Spinal cord (tissue), 10 donors: Measurements from ENCODE around the gene EXOSC9. TPM values are rescaled to one million over a fixed set of nuclear protein-coding genes. Genes with fewer than 3 reads are reported as not detected.

Experiments used
- DNase-seq, 6 donors: peaks; one replicate each; pipeline versions ENCODE4 v3.0.0 to v3.0.0-alpha.2; 2013 to 2015; ENCODE audit warnings: low spot score in 6 of 6, low read depth in 4 of 6
- H3K27ac ChIP-seq: one replicate; pipeline ENCODE4 v1.5.1; 2013; ENCODE audit warnings: low read depth, low read length, control low read depth
- H3K27me3 ChIP-seq: one replicate; pipeline ENCODE4 v1.6.1; 2013; ENCODE audit warnings: low read length; ENCODE audit not compliant: control insufficient read depth, insufficient read depth
- H3K36me3 ChIP-seq: one replicate; pipeline ENCODE4 v1.6.1; 2013; ENCODE audit warnings: low read length; ENCODE audit not compliant: control insufficient read depth, insufficient read depth
- H3K4me1 ChIP-seq: one replicate; pipeline ENCODE4 v1.6.1; 2013; ENCODE audit warnings: low read length; ENCODE audit not compliant: control insufficient read depth, insufficient read depth
- H3K4me3 ChIP-seq: one replicate; pipeline ENCODE4 v1.5.1; 2013; ENCODE audit warnings: low read depth, low read length, control low read depth
- H3K9me3 ChIP-seq: one replicate; pipeline ENCODE4 v1.6.1; 2013; ENCODE audit warnings: low read length; ENCODE audit not compliant: control insufficient read depth, insufficient read depth
- WGBS: methylation state at CpG from one replicate; pipeline ENCODE4 v1.1.5; 2013; ENCODE audit warnings: missing lambda C conversion rate; ENCODE audit not compliant: insufficient coverage; 5-methylcytosine and 5-hydroxymethylcytosine counted together
- polyA plus RNA-seq, 2 donors: library from polyadenylated mRNA; unstranded; fragments of 120-200 nt; gene quantifications; one replicate each; pipeline ENCODE4 v1.2.1, GENCODE V29; 2013; ENCODE audit not compliant: insufficient read length in 2 of 2
- total RNA-seq, 2 donors: library from RNA; depleted of rRNA in 1 of 2; stranded (reverse); fragments of 120-200 nt in 1 of 2; fragments of >200 nt in 1 of 2; gene quantifications; one replicate each; pipeline versions ENCODE4 v1.2.3 to v1.2.4, GENCODE V29; 2013 to 2014
- donor health status: healthy.

The EXOSC9 gene
- total and polyA plus RNA-seq, 4 donors, result 27.4 to 34.1 (median 31.7) TPM

DNA sequence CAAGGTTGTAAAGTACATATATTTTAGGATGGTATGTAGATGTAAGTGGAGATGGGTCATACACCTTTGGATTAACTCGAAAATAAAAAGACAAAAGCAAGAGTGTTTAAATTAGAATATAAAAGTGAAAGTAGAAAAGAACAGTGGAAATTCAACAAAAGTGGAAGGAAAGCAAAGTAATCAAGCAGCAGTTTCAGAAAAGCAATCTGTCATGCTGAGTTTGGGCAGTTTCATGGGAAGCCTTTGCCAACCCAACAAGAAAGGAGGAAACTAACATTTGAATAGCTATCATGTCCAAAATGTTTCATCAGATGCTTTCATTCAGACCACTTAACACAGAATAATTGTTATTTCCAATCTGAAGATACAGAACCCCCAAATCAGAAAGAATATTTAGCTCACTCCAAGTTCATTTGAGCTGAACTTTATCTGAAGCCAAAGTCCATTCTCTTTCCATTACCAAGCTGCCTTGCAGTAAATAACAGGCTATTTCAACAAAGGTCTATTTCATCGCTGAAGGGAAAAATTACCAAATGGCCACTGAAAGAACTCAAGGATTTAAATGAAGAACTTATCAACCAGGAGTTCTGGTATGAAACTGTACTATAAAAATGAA, 1.8 kb upstream of the EXOSC9 start:
- Histone ChIP-seq H3K4me3 (no peak overlapping the region), H3K36me3 (peaks cover 4% of the 10 kb centered on the region), H3K27ac (no peak overlapping the region), H3K4me1 (no peaks in the 10 kb centered on the region), H3K9me3 (no peaks in the 10 kb centered on the region), H3K27me3 (peaks cover 2% of the 10 kb centered on the region)
- 100% methylated on average over 1 of the region's 2 CpGs for WGBS
- no peak for DNase-seq

DNA sequence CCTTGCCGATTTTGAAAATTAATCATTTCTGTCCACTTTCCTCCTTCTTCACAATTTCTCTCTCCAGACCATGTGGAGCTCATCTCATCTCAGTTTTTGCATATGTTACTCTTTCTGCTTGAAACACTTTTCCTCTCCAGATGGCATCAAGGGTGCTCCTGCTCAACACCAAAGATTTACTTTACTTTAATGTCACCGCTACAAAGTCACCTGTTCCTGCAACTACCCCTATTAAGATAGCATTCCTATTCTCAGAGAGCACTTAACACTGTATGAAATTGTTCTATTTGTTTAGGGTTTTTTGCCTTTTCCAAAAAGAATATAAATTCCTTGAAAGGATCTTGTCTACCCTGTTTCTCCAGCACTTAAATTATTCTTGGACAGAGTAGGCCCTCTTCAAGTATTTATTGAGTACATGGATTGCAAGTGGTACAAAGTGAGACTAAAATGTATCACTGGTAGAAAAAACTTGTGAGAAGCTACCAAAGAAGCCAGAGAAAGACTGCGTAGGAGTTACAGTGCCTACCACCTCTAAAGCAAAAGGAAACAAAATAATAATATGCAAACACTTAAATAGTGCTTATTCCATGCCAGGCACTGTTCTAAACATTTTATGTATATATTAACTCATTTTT, 1.1 kb upstream of the EXOSC9 start:
- Histone ChIP-seq H3K4me1 (no peaks in the 10 kb centered on the region), H3K27me3 (no peaks in the 10 kb centered on the region), H3K4me3 (no peak overlapping the region), H3K36me3 (peaks cover 4% of the 10 kb centered on the region), H3K9me3 (no peaks in the 10 kb centered on the region), H3K27ac (no peak overlapping the region)
- no peak for DNase-seq
- 67% methylated on average over 1 of the region's 3 CpGs for WGBS

DNA sequence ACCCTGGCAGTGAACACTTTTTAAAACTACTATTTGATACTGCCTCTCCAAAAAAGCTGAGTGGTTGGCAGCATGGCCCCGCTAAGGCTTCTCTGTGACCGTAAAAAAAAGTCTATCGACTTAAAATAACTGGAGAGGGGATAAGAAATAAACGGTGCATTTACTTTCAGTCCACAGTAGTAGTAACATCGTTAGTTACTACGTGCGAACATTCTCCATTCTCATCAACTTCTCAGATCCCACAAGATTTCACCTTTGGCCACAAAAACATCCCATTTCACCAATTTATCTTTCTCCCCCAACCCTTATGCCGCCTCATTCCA, 524 bp upstream of the EXOSC9 start:
- DNase-seq, result no peak
- peak overlapping the region; percentile 94 for H3K4me3 ChIP-seq
- WGBS, result 58% methylated on average over 4 of the region's 8 CpGs
- no peaks in the 10 kb centered on the region for H3K9me3 ChIP-seq
- peak overlapping the region; percentile 79 for H3K27ac ChIP-seq
- H3K27me3 ChIP-seq, result no peaks in the 10 kb centered on the region
- peaks cover 6% of the 10 kb centered on the region for H3K36me3 ChIP-seq
- no peaks in the 10 kb centered on the region for H3K4me1 ChIP-seq

DNA sequence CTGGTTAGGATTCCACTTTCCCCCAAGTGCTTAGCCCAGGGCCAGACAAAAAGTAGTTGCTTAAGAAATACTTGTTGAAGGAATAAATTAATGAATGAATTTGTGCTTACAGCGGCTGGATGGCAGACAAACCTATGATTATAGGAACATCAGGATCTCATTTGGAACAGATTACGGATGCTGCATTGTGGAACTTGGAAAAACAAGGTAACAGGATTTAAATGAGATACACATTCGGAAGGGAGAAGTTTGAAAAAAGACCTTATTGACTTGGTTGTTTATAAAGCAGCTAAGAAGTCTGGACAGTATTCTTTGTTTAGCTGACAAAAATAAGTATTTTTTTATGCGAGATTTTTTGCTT, 572 bp downstream of the EXOSC9 start:
- WGBS, result 33% methylated on average over 3 of the region's 4 CpGs
- H3K27ac ChIP-seq, result peak overlapping the region; percentile 79
- H3K4me1 ChIP-seq, result no peaks in the 10 kb centered on the region
- H3K4me3 ChIP-seq, result peak overlapping the region; percentile 94
- peaks cover 12% of the 10 kb centered on the region for H3K36me3 ChIP-seq
- H3K27me3 ChIP-seq, result no peaks in the 10 kb centered on the region
- no peaks in the 10 kb centered on the region for H3K9me3 ChIP-seq
- DNase-seq, result no peak

DNA sequence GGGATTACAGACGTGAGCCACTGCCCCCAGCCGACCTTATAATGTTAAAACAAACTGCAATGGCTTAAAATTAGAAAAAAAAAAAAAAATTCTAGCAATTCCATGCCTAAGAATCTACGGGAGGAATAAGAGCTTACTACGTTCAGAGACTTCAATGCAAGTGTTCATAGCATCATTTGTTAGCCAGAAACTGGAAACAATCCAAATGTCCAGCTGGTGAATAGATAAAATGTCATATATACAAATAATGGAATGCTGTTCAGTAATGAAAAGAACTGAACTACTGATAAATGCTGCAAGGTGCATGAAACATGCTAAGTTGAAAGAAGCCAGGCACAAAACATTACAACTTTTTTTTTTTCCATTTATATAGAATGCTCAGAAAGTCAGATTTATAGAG, 5.3 kb downstream of the EXOSC9 start:
- H3K4me3 ChIP-seq, result no peak overlapping the region
- no peak overlapping the region for H3K27ac ChIP-seq
- H3K9me3 ChIP-seq, result no peaks in the 10 kb centered on the region
- DNase-seq, result no peak
- no peaks in the 10 kb centered on the region for H3K4me1 ChIP-seq
- no CpG with 5 or more reads among the region's 4 CpGs for WGBS
- peaks cover 28% of the 10 kb centered on the region for H3K36me3 ChIP-seq
- H3K27me3 ChIP-seq, result no peaks in the 10 kb centered on the region

DNA sequence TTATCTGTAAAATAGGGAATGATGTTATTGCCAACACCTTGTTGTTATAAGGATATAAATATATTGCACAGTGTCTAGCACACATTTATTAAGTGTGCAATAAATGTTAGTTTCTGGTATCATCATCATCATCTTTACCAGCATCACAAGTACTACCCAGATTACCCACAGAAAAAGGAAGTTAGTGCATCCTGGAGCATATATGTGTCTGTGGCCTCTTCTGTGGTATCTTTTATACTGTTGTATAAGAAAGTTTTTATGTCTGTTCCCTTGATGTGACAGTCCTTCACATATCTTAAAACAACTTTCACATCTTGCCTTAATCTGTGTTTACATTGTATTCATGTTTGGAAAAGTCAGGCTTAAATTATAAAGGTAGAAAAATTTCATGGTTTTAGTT, 10.0 kb downstream of the EXOSC9 start:
- Histone ChIP-seq H3K27ac (no peak overlapping the region), H3K9me3 (no peaks in the 10 kb centered on the region), H3K4me3 (no peak overlapping the region), H3K36me3 (peaks cover 26% of the 10 kb centered on the region), H3K4me1 (no peaks in the 10 kb centered on the region), H3K27me3 (no peaks in the 10 kb centered on the region)
- DNase-seq, result no peak

DNA sequence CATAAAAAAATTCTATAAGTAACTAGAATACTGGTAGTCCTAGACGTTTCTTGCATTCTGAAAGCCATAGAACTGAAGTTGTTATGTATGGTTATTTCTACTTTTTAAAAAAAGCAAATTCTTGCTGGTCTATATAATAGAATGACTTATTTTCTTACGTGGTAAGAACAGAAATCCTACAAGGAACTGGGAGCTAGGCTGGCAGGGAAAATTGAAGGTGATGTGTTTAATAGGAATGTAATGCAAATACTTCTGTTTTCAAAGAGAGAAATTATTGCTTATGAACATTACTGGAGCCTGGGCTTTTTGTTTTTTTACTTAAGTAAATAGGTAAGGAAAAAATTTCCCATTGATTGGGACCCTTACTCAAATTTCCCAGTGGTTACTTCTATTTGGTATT, 13.6 kb downstream of the EXOSC9 start:
- H3K27me3 ChIP-seq, result no peaks in the 10 kb centered on the region
- no peak overlapping the region for H3K27ac ChIP-seq
- DNase-seq, result no peak
- H3K9me3 ChIP-seq, result no peaks in the 10 kb centered on the region
- H3K36me3 ChIP-seq, result peaks cover 16% of the 10 kb centered on the region
- H3K4me1 ChIP-seq, result no peaks in the 10 kb centered on the region
- no CpG with 5 or more reads among the region's 2 CpGs for WGBS
- H3K4me3 ChIP-seq, result no peak overlapping the region

DNA sequence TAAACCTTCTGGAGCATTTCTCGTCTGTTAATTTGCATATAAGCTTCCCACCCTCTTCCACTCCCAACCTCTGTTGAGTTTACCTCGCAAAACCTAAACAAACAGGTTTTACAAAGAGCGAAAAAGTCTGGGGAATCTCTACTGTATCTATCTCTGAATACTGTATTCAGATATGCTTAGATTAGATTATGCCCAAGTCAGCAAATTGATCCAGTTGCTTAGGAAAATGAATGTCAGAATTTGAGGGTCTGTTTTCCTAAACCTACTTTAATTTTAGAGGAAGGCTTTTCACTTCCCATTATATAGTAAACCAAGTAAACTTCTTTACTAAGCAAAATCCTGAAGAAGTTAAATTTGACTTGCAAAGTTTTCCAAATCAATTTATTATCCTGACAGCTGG, 15.9 kb downstream of the EXOSC9 start:
- Histone ChIP-seq H3K4me1 (no peaks in the 10 kb centered on the region), H3K4me3 (no peak overlapping the region), H3K27ac (no peak overlapping the region), H3K27me3 (no peaks in the 10 kb centered on the region), H3K9me3 (no peaks in the 10 kb centered on the region), H3K36me3 (peaks cover 8% of the 10 kb centered on the region)
- WGBS, result no CpG with 5 or more reads among the region's 3 CpGs
- DNase-seq, result no peak

DNA sequence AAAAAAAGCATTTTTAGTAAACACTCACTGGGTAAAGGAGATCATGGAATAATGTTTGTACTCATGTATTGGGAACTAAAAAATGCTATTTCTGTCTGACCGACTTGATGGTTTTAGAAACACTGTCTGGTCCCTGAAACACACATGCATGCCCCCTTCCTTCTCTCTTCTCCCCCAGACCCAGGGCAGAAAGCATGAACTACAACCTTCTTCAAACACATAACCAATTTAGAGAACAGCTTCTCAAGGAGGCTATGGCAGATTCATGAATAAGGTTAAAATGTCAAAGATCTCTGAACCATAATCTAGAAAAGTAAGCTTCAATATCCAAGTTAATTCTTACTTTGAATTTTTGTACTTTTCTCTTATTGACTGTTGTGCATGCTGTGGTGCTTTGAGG, 16.6 kb downstream of the EXOSC9 start:
- no CpG with 5 or more reads among the region's 1 CpG for WGBS
- no peak for DNase-seq
- no peaks in the 10 kb centered on the region for H3K4me1 ChIP-seq
- H3K4me3 ChIP-seq, result no peak overlapping the region
- H3K27me3 ChIP-seq, result no peaks in the 10 kb centered on the region
- H3K27ac ChIP-seq, result no peak overlapping the region
- peaks cover 4% of the 10 kb centered on the region for H3K36me3 ChIP-seq
- H3K9me3 ChIP-seq, result no peaks in the 10 kb centered on the region

DNA sequence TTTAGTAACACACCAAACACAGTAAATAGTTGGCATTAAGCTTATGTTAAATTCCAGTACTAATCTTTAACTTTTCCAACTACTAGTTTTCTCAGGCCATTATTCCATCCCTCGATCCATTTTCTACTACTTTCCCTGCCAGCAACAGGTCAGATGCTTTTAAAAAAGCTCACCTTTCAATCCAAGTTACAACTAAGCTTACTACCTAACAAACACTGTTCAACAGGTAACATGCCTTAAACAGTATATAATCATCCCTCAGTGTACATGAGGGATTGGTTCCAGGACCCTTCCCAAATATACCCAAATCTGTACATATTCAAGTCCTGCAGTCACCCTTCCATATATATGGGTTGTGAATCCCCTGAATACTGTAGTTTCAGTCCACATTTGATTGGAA, 17.1 kb downstream of the EXOSC9 start:
- 100% methylated on average over 1 of the region's 1 CpG for WGBS
- H3K4me1 ChIP-seq, result peaks cover 4% of the 10 kb centered on the region

More for the DNA sequence above, 17.1 kb downstream of the EXOSC9 start:
- Histone ChIP-seq H3K36me3 (peaks cover 3% of the 10 kb centered on the region), H3K9me3 (no peaks in the 10 kb centered on the region), H3K27ac (no peak overlapping the region), H3K4me3 (no peak overlapping the region), H3K27me3 (no peaks in the 10 kb centered on the region)
- DNase-seq, result no peak
